Caco-2 (cell line): ENCODE data around the gene EMP3. TPM values are rescaled to one million over a fixed set of nuclear protein-coding genes. Genes with fewer than 3 reads are reported as not detected.

Experiments
- BruUV-seq: library from RNA; stranded (reverse); fragments of 400-500 nt; replicated peaks from 2 replicates; lab custom pipeline; 2021; lab: Mats Ljungman, UMichigan
- CTCF ChIA-PET: fragments of 300-600 bp; sonication (Branson Sonifier 250); formaldehyde crosslinking; loops from one replicate; lab custom pipeline; 2022; ENCODE audit warnings: antibody characterized with exemption; lab: Charles Lee
- POLR2A ChIA-PET: fragments of 300-600 bp; sonication (Branson Sonifier 250); formaldehyde crosslinking; loops from one replicate; lab custom pipeline; 2022; ENCODE audit warnings: antibody characterized with exemption; lab: Charles Lee
- DNase-seq, 2 experiments: peaks; one replicate each; pipeline versions ENCODE4 v3.0.0 to v3.0.0-alpha.2; 2020 to 2022
- H3K27me3 ChIP-seq: replicated peaks from 2 replicates; pipeline ENCODE4 v1.6.0; 2011; ENCODE audit warnings: low read length; ENCODE audit not compliant: control insufficient read depth, insufficient read depth
- H3K36me3 ChIP-seq: 2 replicates; pipeline ENCODE4 v1.5.1; 2011; ENCODE audit warnings: low read length; ENCODE audit not compliant: control insufficient read depth, insufficient read depth
- H3K4me1 ChIP-seq: fragments of 250-450 bp; sonication (Bioruptor Pico); 2 replicates; pipeline ENCODE4 v1.5.1; 2020; ENCODE audit warnings: mild to moderate bottlenecking
- H3K4me3 ChIP-seq: 2 replicates; pipeline ENCODE4 v1.5.1; 2011; ENCODE audit warnings: low read depth, mild to moderate bottlenecking, control low read depth, low read length
- H3K9me3 ChIP-seq: fragments of 250-450 bp; sonication (Bioruptor Pico); 2 replicates; pipeline ENCODE4 v1.5.1; 2020; ENCODE audit warnings: mild to moderate bottlenecking, moderate library complexity
- H3K27ac Mint-ChIP-seq: one replicate; pipeline ENCODE4 v1.8.0; 2022; ENCODE audit warnings: mixed read lengths; ENCODE audit not compliant: unreplicated experiment
- H3K27me3 Mint-ChIP-seq: one replicate; pipeline ENCODE4 v1.8.0; 2022; ENCODE audit warnings: mixed read lengths; ENCODE audit not compliant: insufficient read depth, unreplicated experiment
- H3K36me3 Mint-ChIP-seq: one replicate; pipeline ENCODE4 v1.8.0; 2022; ENCODE audit warnings: mild to moderate bottlenecking, mixed read lengths; ENCODE audit not compliant: insufficient read depth, unreplicated experiment
- H3K4me1 Mint-ChIP-seq: one replicate; pipeline ENCODE4 v1.8.0; 2022; ENCODE audit warnings: low read depth, mixed read lengths; ENCODE audit not compliant: unreplicated experiment
- H3K4me3 Mint-ChIP-seq: one replicate; pipeline ENCODE4 v1.8.0; 2022; ENCODE audit warnings: mild to moderate bottlenecking, moderate library complexity, mixed read lengths; ENCODE audit not compliant: unreplicated experiment
- H3K9me3 Mint-ChIP-seq: one replicate; pipeline ENCODE4 v1.8.0; 2022; ENCODE audit warnings: mixed read lengths; ENCODE audit not compliant: unreplicated experiment
- CTCF ChIP-seq, 2 experiments: fragments of 200-600 bp in 1 of 2; IDR thresholded peaks; 1 replicate in 1 of 2; 2 replicates in 1 of 2; pipeline versions ENCODE4 v1.5.1 to v1.8.0; 2011 to 2022; ENCODE audit warnings: antibody characterized with exemption in 1 of 2, control low read depth in 1 of 2, inconsistent platforms in 1 of 2, low read depth in 1 of 2, low read length in 1 of 2, mild to moderate bottlenecking in 1 of 2, moderate library complexity in 1 of 2; ENCODE audit not compliant: insufficient read depth in 1 of 2, severe bottlenecking in 1 of 2, unreplicated experiment in 1 of 2
- intact Hi-C: fragments of 100-400 bp; cut with micrococcal nuclease; formaldehyde crosslinking; loops from one replicate; pipeline ENCODE4 v1.10.0; 2022; ENCODE audit not compliant: unreplicated experiment
- total RNA-seq: library from RNA; stranded (reverse); gene quantifications from 2 replicates; pipeline ENCODE4 v1.2.3, GENCODE V29; 2022

Gene EMP3
- total RNA-seq, 1 experiment from 2014 or later = 6.8 TPM

GRCh38 chr19:48361912-48362311 lies 36.6 kb downstream of the EMP3 start:
- CTCF ChIA-PET = interaction anchor here (1.1 to 2.9 kb wide), 2 partner anchors 29 to 84 kb away, joined by 8 to 41 read pairs; partner anchors contain the start of gene GRWD1
- Histone ChIP-seq H3K27me3 (no peaks in the 10 kb centered on the region), H3K9me3 (no peaks in the 10 kb centered on the region), H3K4me3 (no peak overlapping the region), H3K4me1 (peaks cover 6% of the 10 kb centered on the region; the same call in 1 of the 2 replicates), H3K36me3 (no peaks in the 10 kb centered on the region)
- no TSS peak for BruUV-seq
- no peak for TF ChIP-seq CTCF (IDR thresholded peaks at IDR 0.05; ENCODE audit: insufficient read depth in 1 of 2, low read depth in 1 of 2, low read length in 1 of 2, severe bottlenecking in 1 of 2, unreplicated experiment in 1 of 2)
- no peak for DNase-seq
- intact Hi-C loops = loop anchor here (5.0 kb wide), 1 partner anchor 40 kb away; a partner anchor contains a TSS
- Mint-ChIP-seq H3K27ac (no peak overlapping the region), H3K36me3 (peaks cover 43% of the 10 kb centered on the region), H3K4me3 (no peak overlapping the region), H3K4me1 (peaks cover 21% of the 10 kb centered on the region), H3K9me3 (no peaks in the 10 kb centered on the region), H3K27me3 (no peaks in the 10 kb centered on the region)
- POLR2A ChIA-PET = no interaction called here

- no TSS peak for BruUV-seq
- CTCF ChIA-PET = interaction anchor here (0.6 to 2.9 kb wide), 12 partner anchors 8 to 222 kb away, joined by 3 to 41 read pairs (median 7); partner anchors contain the start of genes GRWD1 and KDELR1
- Mint-ChIP-seq H3K27me3 (no peaks in the 10 kb centered on the region), H3K4me1 (peaks cover 21% of the 10 kb centered on the region), H3K27ac (peak overlapping the region; percentile 84), H3K36me3 (peaks cover 43% of the 10 kb centered on the region), H3K4me3 (peak overlapping the region; percentile 83), H3K9me3 (no peaks in the 10 kb centered on the region)
- no peaks in the 10 kb centered on the region for H3K27me3 ChIP-seq
- POLR2A ChIA-PET = interaction anchor here (0.6 to 2.5 kb wide), 12 partner anchors 8 to 1089 kb away, joined by 3 to 65 read pairs (median 7); partner anchors contain the start of genes CARD8, KDELR1, PIH1D1 and RPL18
- peak overlapping the region; percentile 43 for H3K4me3 ChIP-seq
- peak; percentile 97 to 98 for DNase-seq
- H3K36me3 ChIP-seq = no peaks in the 10 kb centered on the region
- intact Hi-C loops = loop anchor here (1.0 to 5.0 kb wide), 2 partner anchors 33 to 41 kb away; a partner anchor contains a TSS
- no peaks in the 10 kb centered on the region for H3K9me3 ChIP-seq
- no peak for TF ChIP-seq CTCF (IDR thresholded peaks at IDR 0.05; ENCODE audit: insufficient read depth in 1 of 2, low read depth in 1 of 2, low read length in 1 of 2, severe bottlenecking in 1 of 2, unreplicated experiment in 1 of 2)
- H3K4me1 ChIP-seq = peaks cover 6% of the 10 kb centered on the region; the same call in 1 of the 2 replicates
These were observed 37.6 kb downstream of the EMP3 start for GRCh38 chr19:48362716-48363499.

GRCh38 chr19:48363500-48363809 lies 38.1 kb downstream of the EMP3 start:
- peak overlapping the region; percentile 84 for H3K27ac Mint-ChIP-seq
- no peak for DNase-seq
- CTCF ChIA-PET = interaction anchor here (0.6 to 2.9 kb wide), 18 partner anchors 9 to 245 kb away, joined by 3 to 45 read pairs (median 6); partner anchors contain the start of gene KDELR1
- intact Hi-C loops = loop anchor here (1.0 to 5.0 kb wide), 2 partner anchors 33 to 41 kb away; a partner anchor contains a TSS
- H3K4me3 ChIP-seq = peak overlapping the region; percentile 43
- H3K4me1 Mint-ChIP-seq = peaks cover 18% of the 10 kb centered on the region
- peaks cover 39% of the 10 kb centered on the region for H3K36me3 Mint-ChIP-seq
- POLR2A ChIA-PET = interaction anchor here (0.6 to 2.5 kb wide), 18 partner anchors 9 to 1088 kb away, joined by 3 to 65 read pairs (median 8); partner anchors contain the start of genes CARD8, GRIN2D, KDELR1 and PIH1D1
- H3K4me1 ChIP-seq = peaks cover 6% of the 10 kb centered on the region; the same call in 1 of the 2 replicates
- H3K27me3 Mint-ChIP-seq = no peaks in the 10 kb centered on the region
- no peaks in the 10 kb centered on the region for H3K9me3 ChIP-seq
- H3K36me3 ChIP-seq = no peaks in the 10 kb centered on the region
- H3K4me3 Mint-ChIP-seq = peak overlapping the region; percentile 83
- no peaks in the 10 kb centered on the region for H3K27me3 ChIP-seq
- no peak for TF ChIP-seq CTCF (IDR thresholded peaks at IDR 0.05; ENCODE audit: insufficient read depth in 1 of 2, low read depth in 1 of 2, low read length in 1 of 2, severe bottlenecking in 1 of 2, unreplicated experiment in 1 of 2)
- no peaks in the 10 kb centered on the region for H3K9me3 Mint-ChIP-seq
- BruUV-seq = TSS peak; percentile 53
